ENCODE results near the gene PARD3B.

- TF ChIP-seq CTCF (IDR thresholded peaks at IDR 0.05; ENCODE audit: insufficient read depth, low read length) (no peak), POLR2AphosphoS5 (IDR thresholded peaks at IDR 0.05; ENCODE audit: low read depth) (no peak), REST (IDR thresholded peaks at IDR 0.05; ENCODE audit: insufficient replicate concordance, low read depth) (no peak), GABPA (IDR thresholded peaks at IDR 0.05; ENCODE audit: low read depth) (no peak), SPI1 (IDR thresholded peaks at IDR 0.05; ENCODE audit: borderline replicate concordance, low read depth) (no peak)
Measured at GRCh38 chr2:205273627-205274026, 728.4 kb downstream of the PARD3B start.
